ENCODE data around the gene MAEL.

- TF ChIP-seq, protein P1, sequence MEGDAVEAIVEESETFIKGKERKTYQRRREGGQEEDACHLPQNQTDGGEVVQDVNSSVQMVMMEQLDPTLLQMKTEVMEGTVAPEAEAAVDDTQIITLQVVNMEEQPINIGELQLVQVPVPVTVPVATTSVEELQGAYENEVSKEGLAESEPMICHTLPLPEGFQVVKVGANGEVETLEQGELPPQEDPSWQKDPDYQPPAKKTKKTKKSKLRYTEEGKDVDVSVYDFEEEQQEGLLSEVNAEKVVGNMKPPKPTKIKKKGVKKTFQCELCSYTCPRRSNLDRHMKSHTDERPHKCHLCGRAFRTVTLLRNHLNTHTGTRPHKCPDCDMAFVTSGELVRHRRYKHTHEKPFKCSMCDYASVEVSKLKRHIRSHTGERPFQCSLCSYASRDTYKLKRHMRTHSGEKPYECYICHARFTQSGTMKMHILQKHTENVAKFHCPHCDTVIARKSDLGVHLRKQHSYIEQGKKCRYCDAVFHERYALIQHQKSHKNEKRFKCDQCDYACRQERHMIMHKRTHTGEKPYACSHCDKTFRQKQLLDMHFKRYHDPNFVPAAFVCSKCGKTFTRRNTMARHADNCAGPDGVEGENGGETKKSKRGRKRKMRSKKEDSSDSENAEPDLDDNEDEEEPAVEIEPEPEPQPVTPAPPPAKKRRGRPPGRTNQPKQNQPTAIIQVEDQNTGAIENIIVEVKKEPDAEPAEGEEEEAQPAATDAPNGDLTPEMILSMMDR (conservative IDR thresholded peaks at IDR 0.05; ENCODE audit: low read depth, low read length): peak; percentile 50
- TF ChIP-seq EZH2 (IDR thresholded peaks at IDR 0.05; ENCODE audit: low read length, unreplicated experiment) (no peak), EZH2phosphoT487 (IDR thresholded peaks at IDR 0.05; ENCODE audit: borderline replicate concordance, low read length) (no peak)
These were observed 71.3 kb downstream of the MAEL start for GRCh38 chr1:167060141-167061072.
